IPS-15b (cell line): ENCODE measurements around the gene CD79A.
A peak's percentile ranks its signal among the peaks of the same experiment; 100 is the strongest.
"Not testable (repeated sequence)": the region's sequence is repeated elsewhere in the genome, so short reads cannot be mapped to it uniquely, and the experiment has no call there.

ENCODE experiments used
- H3K27me3 ChIP-seq: one replicate; pipeline ENCODE4 v1.6.1; 2013; ENCODE audit warnings: low read length; ENCODE audit not compliant: control insufficient read depth, insufficient read depth
- H3K36me3 ChIP-seq: one replicate; pipeline ENCODE4 v1.6.1; 2013; ENCODE audit warnings: low read length; ENCODE audit not compliant: control insufficient read depth, insufficient read depth
- H3K4me1 ChIP-seq: one replicate; pipeline ENCODE4 v1.6.1; 2013; ENCODE audit warnings: mild to moderate bottlenecking, low read length; ENCODE audit not compliant: control insufficient read depth, insufficient read depth
- H3K4me3 ChIP-seq: one replicate; pipeline ENCODE4 v1.5.1; 2013; ENCODE audit warnings: low read depth, low read length
- H3K9ac ChIP-seq: one replicate; pipeline ENCODE4 v1.6.1; 2013; ENCODE audit warnings: low read depth, mild to moderate bottlenecking, low read length
- H3K9me3 ChIP-seq: one replicate; pipeline ENCODE4 v1.6.1; 2013; ENCODE audit warnings: mild to moderate bottlenecking, low read length; ENCODE audit not compliant: control insufficient read depth, insufficient read depth

Gene CD79A

DNA sequence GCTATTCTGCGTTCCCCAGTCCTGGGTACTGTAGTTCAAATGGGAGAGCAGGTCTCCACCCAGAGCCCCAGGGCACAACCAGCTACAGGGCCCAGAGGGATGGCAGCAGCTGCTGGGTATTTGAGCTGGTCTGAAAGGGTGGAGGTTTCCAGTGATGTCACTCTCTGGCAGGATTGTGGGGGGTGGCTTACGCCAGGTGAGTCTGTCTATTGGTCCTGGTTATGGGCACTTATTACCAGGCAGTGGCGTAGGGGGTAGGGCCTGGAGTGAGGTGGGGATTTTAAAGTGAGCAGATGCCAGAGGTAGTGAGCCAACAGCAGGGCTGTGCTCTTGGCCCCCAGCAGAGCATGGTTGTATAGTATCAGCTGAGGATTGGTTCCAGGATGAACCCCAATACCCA is 10.8 kb upstream of the CD79A start:
- Histone ChIP-seq H3K4me1 (peaks cover 9% of the 10 kb centered on the region), H3K27me3 (no peaks in the 10 kb centered on the region), H3K36me3 (peaks cover 89% of the 10 kb centered on the region), H3K9me3 (no peaks in the 10 kb centered on the region), H3K4me3 (no peak overlapping the region), H3K9ac (no peak overlapping the region)

DNA sequence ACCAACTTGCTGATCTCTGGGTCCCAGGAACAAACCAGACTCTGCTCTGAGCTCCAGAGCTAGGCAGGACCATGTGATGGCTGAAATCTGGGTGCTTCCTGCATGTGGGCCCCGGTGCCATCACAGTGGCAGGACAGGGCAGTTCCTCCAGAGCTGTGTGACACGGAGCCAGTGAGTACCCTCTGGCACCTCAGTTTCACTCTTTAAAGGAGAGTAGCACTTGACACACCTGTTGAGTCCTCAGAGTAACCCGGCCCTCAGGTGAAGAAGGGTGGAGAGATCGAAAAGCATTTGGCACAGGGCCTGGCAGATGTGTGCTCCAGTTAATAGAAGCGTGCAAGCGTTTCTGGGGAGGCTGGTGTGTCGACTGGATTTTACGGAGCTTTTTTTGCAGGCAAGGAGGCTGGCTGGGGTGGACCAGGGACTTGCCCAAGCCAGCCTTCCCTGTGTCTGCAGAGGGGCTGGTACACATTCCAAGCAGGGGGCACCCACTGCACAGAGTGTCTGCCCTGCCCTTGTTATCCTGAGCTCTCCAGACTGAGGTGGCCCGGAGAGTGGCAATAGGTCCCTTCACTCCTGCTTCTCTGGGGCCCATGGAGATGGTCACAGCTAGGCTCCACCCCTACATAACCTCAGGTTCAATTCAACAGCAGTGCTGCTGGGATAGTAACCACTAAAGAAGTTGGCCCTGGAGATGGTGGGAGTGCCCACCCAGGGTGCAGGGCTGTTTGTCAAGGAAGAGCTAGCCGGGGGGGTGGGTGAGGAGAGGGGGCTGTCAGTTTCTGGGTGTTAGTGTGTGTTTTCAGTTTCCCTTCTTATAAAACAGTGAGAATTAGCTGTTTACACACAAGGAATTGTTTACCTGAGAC is 8.7 kb upstream of the CD79A start:
- Histone ChIP-seq H3K9ac (no peak overlapping the region), H3K36me3 (peaks cover 74% of the 10 kb centered on the region), H3K4me3 (no peak overlapping the region), H3K4me1 (peaks cover 4% of the 10 kb centered on the region), H3K9me3 (no peaks in the 10 kb centered on the region), H3K27me3 (no peaks in the 10 kb centered on the region)

DNA sequence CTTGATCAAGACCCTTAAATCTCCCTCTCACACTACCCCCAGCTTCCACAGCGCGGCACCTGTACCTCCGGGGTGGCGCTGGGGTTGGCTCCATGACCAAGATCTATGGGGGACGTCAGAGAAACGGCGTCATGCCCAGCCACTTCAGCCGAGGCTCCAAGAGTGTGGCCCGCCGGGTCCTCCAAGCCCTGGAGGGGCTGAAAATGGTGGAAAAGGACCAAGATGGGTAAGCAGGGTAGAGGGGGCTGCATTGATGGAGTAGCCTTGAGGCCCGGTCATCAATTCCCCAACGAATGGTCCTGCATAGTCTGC is 8.1 kb upstream of the CD79A start:
- Histone ChIP-seq H3K9me3 (no peaks in the 10 kb centered on the region), H3K27me3 (no peaks in the 10 kb centered on the region), H3K4me1 (peaks cover 5% of the 10 kb centered on the region), H3K4me3 (no peak overlapping the region), H3K9ac (no peak overlapping the region), H3K36me3 (peaks cover 68% of the 10 kb centered on the region)

DNA sequence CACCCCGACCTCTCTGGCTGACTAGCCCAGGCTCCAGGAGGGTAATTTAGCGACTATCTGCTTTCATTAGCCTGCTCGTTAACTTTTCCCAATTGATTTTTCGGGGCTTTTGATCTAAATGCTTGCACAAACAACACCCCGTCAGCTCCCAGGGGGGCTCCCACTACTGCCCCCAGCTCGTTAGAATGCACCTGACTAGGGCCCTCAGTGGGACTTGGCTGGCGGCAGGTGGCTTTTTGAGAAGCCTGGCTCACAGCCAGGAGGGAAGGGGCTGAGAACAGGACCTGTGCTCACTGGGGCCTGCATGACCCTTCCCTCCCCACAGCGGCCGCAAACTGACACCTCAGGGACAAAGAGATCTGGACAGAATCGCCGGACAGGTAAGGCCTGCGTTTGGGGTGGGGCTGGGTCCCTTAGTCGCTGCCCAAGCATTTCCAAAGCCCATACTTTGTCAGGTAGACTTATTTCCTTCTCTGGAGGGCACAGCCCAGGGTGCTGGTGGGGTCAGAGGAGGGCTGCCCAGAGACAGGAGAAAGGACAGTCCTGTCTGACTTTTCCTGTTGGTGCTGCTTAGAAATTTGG is 7.6 kb upstream of the CD79A start:
- Histone ChIP-seq H3K27me3 (no peaks in the 10 kb centered on the region), H3K36me3 (peaks cover 63% of the 10 kb centered on the region), H3K9me3 (no peaks in the 10 kb centered on the region), H3K4me3 (no peak overlapping the region), H3K4me1 (peaks cover 2% of the 10 kb centered on the region), H3K9ac (peak overlapping the region; percentile 37)

DNA sequence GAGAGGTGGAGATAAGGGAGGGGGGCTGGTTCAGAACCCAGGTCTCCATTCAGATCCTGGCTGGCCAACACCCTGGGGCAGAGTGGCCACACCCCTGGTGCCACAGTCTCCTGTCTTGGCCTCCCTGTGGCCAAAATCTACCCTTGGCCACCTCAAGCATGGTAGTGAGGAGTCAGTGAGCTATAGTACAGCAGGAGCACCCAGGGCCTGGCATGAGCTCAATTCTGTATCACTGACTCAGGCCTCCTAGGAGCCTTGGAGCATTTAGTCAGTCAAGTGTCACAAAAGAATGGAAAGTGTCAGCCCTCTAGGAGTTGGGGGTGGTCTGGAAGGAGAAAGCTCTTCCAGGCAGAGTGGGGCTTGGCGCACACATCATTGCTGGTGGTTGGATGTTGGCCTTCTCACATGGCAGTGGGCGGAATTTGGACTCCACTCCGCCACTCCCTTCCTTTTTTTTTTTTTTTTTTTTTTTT is 6.6 kb upstream of the CD79A start:
- Histone ChIP-seq H3K4me1 (peaks cover 2% of the 10 kb centered on the region), H3K9ac (no peak overlapping the region)

DNA sequence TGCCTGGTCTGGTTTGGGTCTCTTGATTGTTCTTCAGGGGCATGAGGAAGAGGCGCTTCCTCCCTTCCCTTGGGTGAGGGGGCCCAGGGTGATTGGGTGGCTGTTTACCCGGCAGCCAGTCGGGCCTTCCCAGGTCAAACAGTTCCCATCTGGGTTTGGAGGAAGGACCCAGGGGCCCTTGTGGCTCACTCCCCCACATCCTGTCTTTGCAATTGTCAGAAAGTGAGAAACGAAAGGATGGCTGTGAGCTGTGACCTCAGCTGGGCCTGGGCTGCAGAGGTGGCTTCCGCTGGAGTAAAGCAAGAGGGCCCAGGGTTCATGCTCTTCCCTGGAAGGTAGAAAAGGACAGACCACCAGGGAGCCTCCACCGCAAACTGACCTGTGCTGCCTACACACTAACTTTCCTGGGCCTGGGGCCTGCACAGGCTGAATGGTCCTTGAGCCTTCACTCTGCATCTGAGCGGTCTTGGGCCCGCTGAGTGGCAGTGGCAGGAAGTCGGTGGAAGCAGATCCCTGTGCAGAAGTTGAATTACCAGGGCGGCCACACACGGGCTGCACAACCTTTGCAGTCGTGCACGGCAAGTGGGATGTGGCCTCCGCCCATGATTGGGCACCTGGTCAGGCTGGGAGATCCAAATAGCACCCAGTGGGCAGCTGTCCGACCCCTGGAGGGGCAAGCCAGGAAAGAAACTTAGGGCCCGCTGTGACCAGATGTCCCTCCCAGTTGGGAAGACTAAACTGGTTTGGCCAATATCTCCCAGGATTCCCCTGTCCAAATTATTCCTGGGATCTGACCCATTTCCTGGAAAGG is 5.3 kb upstream of the CD79A start:
- H3K9ac ChIP-seq = no peak overlapping the region
- H3K4me1 ChIP-seq = peaks cover 2% of the 10 kb centered on the region

More for the DNA sequence above, 6.6 kb upstream of the CD79A start:
- no peaks in the 10 kb centered on the region for H3K27me3 ChIP-seq
- H3K9me3 ChIP-seq = no peaks in the 10 kb centered on the region
- peaks cover 54% of the 10 kb centered on the region for H3K36me3 ChIP-seq
- no peak overlapping the region for H3K4me3 ChIP-seq

DNA sequence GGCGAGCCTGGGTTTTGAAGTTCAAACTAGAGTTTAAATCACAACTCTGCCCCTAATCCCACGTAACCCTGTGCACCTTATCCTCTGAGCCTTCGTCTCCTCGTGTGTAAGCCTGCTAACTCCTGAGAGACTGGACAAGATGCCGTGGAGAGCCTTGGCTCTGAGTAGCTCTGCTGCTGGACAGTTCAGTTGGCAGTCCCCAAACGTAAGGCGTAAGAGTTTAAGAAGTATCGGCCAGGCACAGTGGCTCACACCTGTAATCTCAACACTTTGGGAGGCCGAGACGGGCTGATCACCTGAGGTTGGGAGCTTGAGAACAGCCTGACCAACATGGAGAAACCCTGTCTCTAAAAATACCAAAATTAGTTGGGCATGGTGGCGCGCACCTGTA is 4.7 kb upstream of the CD79A start:
- Histone ChIP-seq H3K9ac (no peak overlapping the region), H3K9me3 (no peaks in the 10 kb centered on the region), H3K4me1 (peaks cover 3% of the 10 kb centered on the region), H3K36me3 (peaks cover 42% of the 10 kb centered on the region), H3K27me3 (no peaks in the 10 kb centered on the region), H3K4me3 (no peak overlapping the region)

More for the DNA sequence above, 5.3 kb upstream of the CD79A start:
- Histone ChIP-seq H3K9me3 (no peaks in the 10 kb centered on the region), H3K4me3 (no peak overlapping the region), H3K36me3 (peaks cover 45% of the 10 kb centered on the region), H3K27me3 (no peaks in the 10 kb centered on the region)

DNA sequence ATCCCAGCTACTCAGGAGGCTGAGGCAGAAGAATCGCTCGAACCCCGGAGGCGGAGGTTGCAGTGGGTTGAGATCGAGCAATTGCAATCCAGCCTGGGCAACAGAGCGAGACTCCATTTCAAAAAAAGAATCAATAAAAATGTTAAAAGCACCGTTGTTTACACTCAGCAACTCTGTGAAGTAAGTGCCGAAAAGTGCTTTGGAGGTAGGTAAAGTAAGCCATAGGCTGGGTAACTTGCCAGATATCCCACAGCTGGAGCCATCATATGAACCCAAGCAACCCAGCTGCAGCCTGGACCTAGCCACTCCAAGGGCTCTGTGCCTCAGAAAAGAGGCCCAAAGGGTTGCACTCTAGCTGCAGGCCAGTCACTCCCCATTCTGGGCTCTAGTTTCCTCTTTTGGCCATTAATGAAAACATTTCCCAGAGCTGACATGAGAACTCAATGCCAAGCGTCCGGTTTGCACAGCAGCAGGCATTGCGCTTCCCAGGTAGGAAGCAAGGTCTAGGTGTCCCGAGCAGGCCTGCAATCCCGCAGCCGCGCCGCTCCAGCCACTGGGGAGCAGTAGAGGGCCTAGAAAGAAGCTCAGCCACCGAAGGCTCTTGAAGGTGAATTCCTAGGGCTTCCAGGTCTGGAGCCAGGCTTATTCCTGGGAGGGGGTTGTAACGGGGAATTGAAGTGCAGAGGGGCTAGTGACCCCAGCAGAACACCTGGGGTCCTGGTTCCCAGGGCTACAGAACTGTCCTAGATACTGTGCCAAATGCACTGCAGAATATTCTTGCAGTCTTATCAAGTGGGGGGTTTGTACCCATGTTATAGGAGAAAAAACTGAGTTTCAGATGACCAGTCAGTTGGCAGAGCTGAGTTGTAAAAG is 4.1 kb upstream of the CD79A start:
- Histone ChIP-seq H3K9ac (no peak overlapping the region), H3K4me1 (peaks cover 6% of the 10 kb centered on the region), H3K36me3 (peaks cover 36% of the 10 kb centered on the region)

DNA sequence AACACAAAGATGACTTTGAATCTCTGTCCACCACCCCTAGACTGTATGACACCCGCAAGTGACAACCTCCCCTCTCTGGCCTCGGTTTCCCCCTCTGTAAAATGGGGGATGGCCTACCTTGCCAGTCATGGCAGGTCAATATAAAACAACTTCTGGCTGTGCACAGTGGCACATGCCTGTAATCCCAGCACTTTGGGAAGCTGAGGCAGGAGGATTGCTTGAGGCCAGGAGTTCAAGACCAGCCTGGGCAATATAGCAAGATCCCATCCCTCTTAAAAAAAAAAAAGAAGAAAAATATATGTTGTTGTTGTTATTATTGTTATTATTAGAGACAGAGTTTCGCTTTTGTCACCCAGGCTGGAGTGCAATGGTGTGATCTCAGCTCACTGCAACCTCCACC is 1.1 kb upstream of the CD79A start:
- H3K36me3 ChIP-seq, H3K4me3 ChIP-seq, H3K27me3 ChIP-seq, H3K4me1 ChIP-seq, H3K9me3 ChIP-seq, H3K9ac ChIP-seq: not testable (repeated sequence)

More for the DNA sequence above, 4.1 kb upstream of the CD79A start:
- no peaks in the 10 kb centered on the region for H3K27me3 ChIP-seq
- H3K4me3 ChIP-seq = no peak overlapping the region
- H3K9me3 ChIP-seq = no peaks in the 10 kb centered on the region

DNA sequence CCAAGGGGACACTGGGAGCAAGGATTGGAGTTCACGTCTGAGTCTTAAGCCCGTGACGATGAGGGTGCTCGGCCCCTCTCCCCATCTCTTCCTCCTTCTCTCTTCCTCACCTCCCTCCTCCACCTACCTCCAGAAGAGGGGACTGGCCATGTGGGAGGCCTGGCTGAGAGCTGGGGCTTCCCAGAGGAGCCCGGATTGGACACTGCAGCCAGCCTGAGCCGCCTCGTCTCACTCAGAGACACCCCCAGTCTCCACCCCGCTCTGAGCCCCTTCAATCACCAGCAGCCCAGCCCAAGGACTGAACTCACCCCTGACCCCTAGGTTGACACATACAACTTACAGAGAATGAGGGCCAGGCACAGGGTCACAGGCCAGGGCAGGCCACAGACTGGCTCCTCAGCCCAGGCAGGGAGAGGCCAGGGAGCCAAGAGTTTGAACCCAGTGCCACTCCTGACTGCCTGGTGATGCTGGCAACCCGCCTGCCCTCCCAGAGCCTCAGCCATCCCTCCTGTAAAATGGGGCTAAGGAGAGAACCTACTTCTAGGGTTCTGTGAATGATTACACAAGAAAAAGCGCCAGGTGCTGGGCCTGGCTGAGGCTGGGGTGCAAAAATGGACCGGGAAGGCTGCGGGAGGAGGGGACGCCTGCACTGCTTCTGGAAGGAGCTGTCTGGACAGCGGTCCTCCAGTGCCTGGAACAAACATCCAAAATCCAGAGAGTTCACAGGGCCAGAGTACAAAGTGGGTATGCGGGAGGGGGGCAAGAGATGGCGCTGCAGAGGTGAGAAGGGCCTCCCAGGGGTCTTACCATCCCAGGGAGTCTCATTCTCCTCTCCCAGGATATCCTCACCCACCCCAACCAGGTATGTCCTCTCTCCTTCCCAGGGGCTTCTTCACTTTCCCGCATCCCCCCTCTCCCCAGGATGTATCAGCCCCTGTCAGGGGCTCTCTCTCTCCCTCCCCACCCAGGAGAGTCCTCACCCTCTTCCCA is 1.1 kb downstream of the CD79A start:
- Histone ChIP-seq H3K9me3 (no peaks in the 10 kb centered on the region), H3K27me3 (peaks cover 13% of the 10 kb centered on the region), H3K4me3 (no peak overlapping the region), H3K9ac (no peak overlapping the region), H3K36me3 (no peaks in the 10 kb centered on the region), H3K4me1 (peaks cover 9% of the 10 kb centered on the region)
